Heart left ventricle (tissue), 16 donors: ENCODE data around the gene CYTH1. TPM values are rescaled to one million over a fixed set of nuclear protein-coding genes. Genes with fewer than 3 reads are reported as not detected.

ENCODE experiments used
- ATAC-seq, 4 donors: fragments of 200-7000 bp; cut with Tn5 transposase; one replicate each; pipeline ENCODE4 v1.9.1; 2020 to 2022; ENCODE audit warnings: moderate library complexity in 4 of 4, mild to moderate bottlenecking in 3 of 4, moderate number of reproducible peaks in 1 of 4
- DNase-seq, 5 donors: peaks; one replicate each; pipeline ENCODE4 v3.0.0-alpha.2; 2020
- H3K27ac ChIP-seq, 12 donors: fragments of 200-600 bp; sonication (generic) in 4 of 12; one replicate each; pipeline versions ENCODE4 v1.5.0 to v1.8.0; 2016 to 2022; ENCODE audit warnings: mild to moderate bottlenecking in 2 of 12
- H3K27me3 ChIP-seq, 9 donors: fragments of 200-600 bp; sonication (generic) in 2 of 9; one replicate each; pipeline versions ENCODE4 v1.5.1 to v1.8.0; 2016 to 2022; ENCODE audit warnings: mild to moderate bottlenecking in 3 of 9
- H3K36me3 ChIP-seq, 9 donors: fragments of 200-600 bp; sonication (generic) in 2 of 9; one replicate each; pipeline versions ENCODE4 v1.5.0 to v1.8.0; 2018 to 2022; ENCODE audit warnings: mild to moderate bottlenecking in 2 of 9
- H3K4me1 ChIP-seq, 12 donors: fragments of 200-600 bp; sonication (generic) in 4 of 12; one replicate each; pipeline versions ENCODE4 v1.5.0 to v1.8.0; 2016 to 2022; ENCODE audit warnings: mild to moderate bottlenecking in 3 of 12
- H3K4me3 ChIP-seq, 12 donors: fragments of 200-600 bp; sonication (generic) in 4 of 12; one replicate each; pipeline versions ENCODE4 v1.5.0 to v1.8.0; 2017 to 2022; ENCODE audit warnings: mild to moderate bottlenecking in 9 of 12, moderate library complexity in 4 of 12
- H3K9me3 ChIP-seq, 12 donors: fragments of 200-600 bp; sonication (generic) in 4 of 12; one replicate each; pipeline versions ENCODE4 v1.5.0 to v1.8.0; 2016 to 2022; ENCODE audit warnings: mild to moderate bottlenecking in 1 of 12
- POLR2A ChIP-seq, 2 donors: fragments of 450-650 bp; IDR thresholded peaks; one replicate each; pipeline ENCODE4 v1.6.1; 2017; ENCODE audit warnings: antibody characterized with exemption in 2 of 2, mild to moderate bottlenecking in 2 of 2, moderate library complexity in 2 of 2
- WGBS, 4 donors: extraction: QIAGEN DNeasy Blood & Tissue Kit in 2 of 4; methylation state at CpG; one replicate each; pipeline versions ENCODE4 v1.1.5 to v1.1.7; 2013 to 2018; 5-methylcytosine and 5-hydroxymethylcytosine counted together
- intact Hi-C, 10 donors: fragments of 100-400 bp; cut with DNase I; formaldehyde crosslinking; loops; one replicate each; pipeline versions ENCODE4 v1.11.1 to v1.14.2; 2022
- polyA plus RNA-seq, 2 donors: library from polyadenylated mRNA; stranded (reverse); fragments of 200-250 nt; gene quantifications; one replicate each; pipeline ENCODE4 v1.2.3, GENCODE V29; 2013
- total RNA-seq, 9 donors: library from RNA; depleted of rRNA in 2 of 9; stranded (reverse); fragments of >200 nt in 2 of 9; fragmentation: NEBNext Ultra II Directional in 3 of 9; extraction: Animal tissue kit (Norgen Biotek cat#: 25700) in 3 of 9; gene quantifications; one replicate each; pipeline versions ENCODE4 v1.1.0 to v1.2.4, GENCODE V29; 2016 to 2023
- TF ChIP-seq, protein P1 (sequence below), 12 donors: fragments of 200-600 bp; sonication (generic) in 4 of 12; IDR thresholded peaks; one replicate each; pipeline versions ENCODE4 v1.5.0 to v1.8.0; 2018 to 2022; ENCODE audit warnings: antibody characterized with exemption in 12 of 12, mild to moderate bottlenecking in 5 of 12
- donor health status: ischemic (EF 13 %, LVEDD 7.1; RV severe dilation, severe dysfunction).
- donor health status: healthy with polysubstance abuse.
- donor health status: DM: no; HTN: yes; CAD: no.
- donor health status: DM: no; HTN: no; CAD: no.
- donor health status: ischemic (EF 25% LVEDD 6.9; RV normal size, moderate dysfunction).
- donor health status: ischemic (EF 25% LVEDD 5.7; RV mildly dilated, moderate dysfunction).
- donor health status: healthy.
- donor health status: DM: yes; HTN: yes; CAD: no.
- donor health status: ischemic (EF 35%, LVEDD 5.7; RV mildly dilated, moderate dysfunction).
- donor health status: nonischemic (EF 11% LVEDD 7.7; RV severe dilation, severe dysfunction).
- donor health status: DM: yes; HTN: yes; CAD: no.
- donor health status: PGD.
- donor health status: ischemic (EF 29% LVEDD 5.4; RV normal size, mild dysfunction).
- donor health status: nonischemic (EF 23%, LVEDD 6.1; RV moderate dilation, normal function).

The CYTH1 gene
- total and polyA plus RNA-seq, 11 donors = 20.0 to 59.1 (median 30.9) TPM

DNA sequence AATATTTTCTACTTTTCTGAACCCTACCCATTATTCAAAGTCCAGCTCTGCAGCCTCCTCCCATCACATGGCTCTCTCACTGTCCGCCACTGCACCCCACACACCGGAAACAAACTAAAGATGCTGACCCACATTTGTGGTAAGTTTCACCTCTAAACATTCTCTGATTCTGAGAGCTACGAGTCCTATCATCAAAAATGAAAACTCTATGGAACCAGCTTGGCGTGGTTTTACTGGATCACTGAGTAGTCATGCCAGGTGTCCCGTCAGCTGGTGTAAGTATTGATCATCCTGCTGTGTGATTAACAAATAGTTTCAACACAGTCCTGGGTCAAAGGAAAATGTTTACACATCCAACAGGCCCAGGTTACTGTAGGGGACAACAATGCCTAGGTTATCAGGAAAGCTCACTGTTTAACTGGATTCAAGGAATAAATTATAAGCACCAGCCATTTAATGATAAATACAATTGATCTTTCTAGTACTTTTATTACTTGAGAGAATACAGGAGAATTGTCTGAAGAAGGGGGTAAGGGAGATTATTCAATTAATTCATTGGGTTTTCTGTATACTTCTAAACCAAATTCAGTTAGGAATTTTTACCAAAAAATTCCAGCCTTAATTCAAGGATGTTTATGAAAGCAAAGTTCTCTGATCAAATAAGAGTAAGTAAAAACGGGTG lies 33.9 kb downstream of the CYTH1 start:
- peak overlapping the region in 1 of 12 donors; percentile 32 for H3K4me3 ChIP-seq
- no peaks in the 10 kb centered on the region for H3K9me3 ChIP-seq
- WGBS, 4 donors = 67 to 72% (median 67%) methylated on average over 6 of the region's 6 CpGs
- TF ChIP-seq POLR2A (IDR thresholded peaks at IDR 0.05) = no peak
- TF ChIP-seq, protein P1, sequence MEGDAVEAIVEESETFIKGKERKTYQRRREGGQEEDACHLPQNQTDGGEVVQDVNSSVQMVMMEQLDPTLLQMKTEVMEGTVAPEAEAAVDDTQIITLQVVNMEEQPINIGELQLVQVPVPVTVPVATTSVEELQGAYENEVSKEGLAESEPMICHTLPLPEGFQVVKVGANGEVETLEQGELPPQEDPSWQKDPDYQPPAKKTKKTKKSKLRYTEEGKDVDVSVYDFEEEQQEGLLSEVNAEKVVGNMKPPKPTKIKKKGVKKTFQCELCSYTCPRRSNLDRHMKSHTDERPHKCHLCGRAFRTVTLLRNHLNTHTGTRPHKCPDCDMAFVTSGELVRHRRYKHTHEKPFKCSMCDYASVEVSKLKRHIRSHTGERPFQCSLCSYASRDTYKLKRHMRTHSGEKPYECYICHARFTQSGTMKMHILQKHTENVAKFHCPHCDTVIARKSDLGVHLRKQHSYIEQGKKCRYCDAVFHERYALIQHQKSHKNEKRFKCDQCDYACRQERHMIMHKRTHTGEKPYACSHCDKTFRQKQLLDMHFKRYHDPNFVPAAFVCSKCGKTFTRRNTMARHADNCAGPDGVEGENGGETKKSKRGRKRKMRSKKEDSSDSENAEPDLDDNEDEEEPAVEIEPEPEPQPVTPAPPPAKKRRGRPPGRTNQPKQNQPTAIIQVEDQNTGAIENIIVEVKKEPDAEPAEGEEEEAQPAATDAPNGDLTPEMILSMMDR (IDR thresholded peaks at IDR 0.05) = no peak
- H3K27me3 ChIP-seq = no peaks in the 10 kb centered on the region
- peaks cover 0 to 12% (median 0%) of the 10 kb centered on the region in 9 donors for H3K36me3 ChIP-seq
- ATAC-seq (peak in 3 of 4 donors; percentile 36 to 46 (median 45)), DNase-seq (no peak)
- H3K4me1 ChIP-seq = peaks cover 0 to 99% (median 42%) of the 10 kb centered on the region in 12 donors
- intact Hi-C loops = loop anchor here in 6 of 10 donors (5.0 to 10.0 kb wide), 5 partner anchors 34 to 253 kb away; partner anchors contain the start of gene CYTH1 (in 2 of the 6)
- H3K27ac ChIP-seq = peak overlapping the region; percentile 1 to 81 (median 60)

DNA sequence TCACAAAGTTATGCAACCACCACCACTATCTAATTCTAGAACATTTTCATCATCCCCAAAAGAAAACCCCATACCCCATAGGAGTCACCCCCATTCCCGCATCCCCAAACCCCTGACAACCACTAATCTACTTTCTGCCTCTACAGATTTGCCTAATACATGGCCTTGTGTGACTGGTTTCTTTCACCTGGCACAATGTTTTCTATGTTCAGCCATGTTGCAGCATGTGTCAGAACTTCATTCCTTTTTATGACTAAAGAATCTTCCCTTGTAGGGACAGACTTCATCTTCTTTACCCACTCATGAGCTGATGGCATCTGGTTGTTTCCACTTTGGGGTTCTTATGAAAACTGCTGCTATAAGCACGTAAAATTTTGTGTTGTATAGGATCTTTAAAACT lies 34.6 kb downstream of the CYTH1 start:
- H3K4me3 ChIP-seq = peak overlapping the region in 1 of 12 donors; percentile 32
- ATAC-seq (no peak), DNase-seq (no peak)
- no peaks in the 10 kb centered on the region for H3K9me3 ChIP-seq
- TF ChIP-seq, protein P1 (IDR thresholded peaks at IDR 0.05) = no peak
- no peak for TF ChIP-seq POLR2A (IDR thresholded peaks at IDR 0.05)
- H3K36me3 ChIP-seq = peaks cover 0 to 12% (median 0%) of the 10 kb centered on the region in 9 donors
- H3K27ac ChIP-seq = peak overlapping the region in 7 of 12 donors; percentile 7 to 81 (median 68)
- 86 to 89% (median 86%) methylated on average over 2 of the region's 2 CpGs for WGBS, 4 donors
- no peaks in the 10 kb centered on the region for H3K27me3 ChIP-seq
- intact Hi-C loops = loop anchor here in 6 of 10 donors (5.0 to 10.0 kb wide), 5 partner anchors 35 to 253 kb away; partner anchors contain the start of gene CYTH1 (in 2 of the 6)
- peaks cover 0 to 96% (median 40%) of the 10 kb centered on the region in 12 donors for H3K4me1 ChIP-seq

DNA sequence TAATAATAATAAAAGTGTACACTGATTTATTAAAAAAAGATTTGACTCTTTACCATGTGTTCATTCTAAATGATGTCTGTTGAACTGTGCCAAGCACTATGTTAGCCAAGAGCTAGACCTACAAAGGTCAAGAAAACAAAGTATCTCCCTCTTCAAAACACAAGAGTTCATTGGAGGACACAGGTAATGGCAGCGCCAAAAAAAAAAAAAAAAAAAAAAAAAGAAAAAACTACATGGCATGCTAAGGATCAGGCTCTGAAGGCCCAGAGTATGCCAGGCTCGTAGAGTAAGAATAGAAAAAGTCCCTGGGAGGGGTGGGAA lies 35.2 kb downstream of the CYTH1 start:
- Histone ChIP-seq H3K36me3 (peaks cover 0 to 12% (median 0%) of the 10 kb centered on the region in 9 donors), H3K9me3 (no peaks in the 10 kb centered on the region), H3K27ac (peak overlapping the region in 4 of 12 donors; percentile 7 to 81 (median 61)), H3K4me3 (no peak overlapping the region), H3K4me1 (peaks cover 0 to 96% (median 43%) of the 10 kb centered on the region in 12 donors), H3K27me3 (no peaks in the 10 kb centered on the region)
- ATAC-seq (peak in 2 of 4 donors; percentile 5 to 13), DNase-seq (no peak)
- intact Hi-C loops = loop anchor here in 6 of 10 donors (5.0 to 10.0 kb wide), 5 partner anchors 35 to 252 kb away; partner anchors contain the start of gene CYTH1 (in 2 of the 6)
- 36 to 54% (median 44%) methylated on average over 2 of the region's 2 CpGs for WGBS, 4 donors
- no peak for TF ChIP-seq POLR2A (IDR thresholded peaks at IDR 0.05)
- TF ChIP-seq, protein P1 (IDR thresholded peaks at IDR 0.05) = no peak

DNA sequence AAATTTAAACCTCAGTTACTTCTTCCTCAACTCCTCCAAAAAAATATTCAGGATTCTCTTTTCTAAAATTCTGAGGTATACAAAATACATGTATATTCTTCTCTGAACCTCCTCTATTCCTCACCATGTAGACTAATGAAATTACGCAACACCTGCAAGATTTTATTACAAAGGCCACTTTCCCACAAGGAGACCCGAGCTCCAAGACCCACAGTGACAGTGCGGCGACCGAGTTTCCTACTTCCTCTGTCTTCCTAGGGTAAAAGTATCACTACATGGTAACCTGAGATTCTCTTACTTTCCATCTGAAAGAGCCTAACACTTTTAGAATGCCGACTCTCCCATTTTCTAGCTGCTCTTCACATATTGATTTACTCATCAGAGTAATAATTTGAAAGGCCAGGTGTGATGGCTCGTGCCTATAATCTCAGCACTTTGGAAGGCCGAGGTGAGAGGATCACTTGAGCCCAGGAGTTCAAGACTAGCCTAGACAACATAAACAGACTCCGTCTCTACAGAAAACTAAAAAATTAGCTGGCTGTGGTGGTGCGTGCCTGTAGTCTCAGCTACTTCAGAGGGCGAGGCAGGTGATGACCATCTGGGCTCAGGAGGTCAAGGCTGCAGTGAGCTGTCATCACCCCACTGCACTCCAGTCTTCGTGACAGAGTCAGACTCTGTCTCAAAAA lies 35.7 kb downstream of the CYTH1 start:
- Histone ChIP-seq H3K9me3 (no peaks in the 10 kb centered on the region), H3K27me3 (no peaks in the 10 kb centered on the region), H3K4me1 (peaks cover 0 to 96% (median 48%) of the 10 kb centered on the region in 12 donors), H3K4me3 (no peak overlapping the region), H3K36me3 (peaks cover 0 to 12% (median 0%) of the 10 kb centered on the region in 9 donors), H3K27ac (peak overlapping the region in 3 of 12 donors; percentile 0 to 81 (median 22))
- intact Hi-C loops = loop anchor here in 6 of 10 donors (5.0 to 10.0 kb wide), 5 partner anchors 36 to 252 kb away; partner anchors contain the start of gene CYTH1 (in 2 of the 6)
- 76 to 82% (median 81%) methylated on average over 12 of the region's 12 CpGs for WGBS, 4 donors
- TF ChIP-seq, protein P1 (IDR thresholded peaks at IDR 0.05) = no peak
- no peak for TF ChIP-seq POLR2A (IDR thresholded peaks at IDR 0.05)
- DNase-seq = no peak
- ATAC-seq = no peak
